DND-41 (cell line): ENCODE data around the gene PLPP3.

Experiments used
- ATAC-seq: fragments of 200-7000 bp; cut with Tn5 transposase; 3 replicates; pipeline ENCODE4 v1.9.1; 2021; ENCODE audit warnings: low read depth; ENCODE audit not compliant: insufficient read depth
- DNase-seq: peaks from one replicate; pipeline ENCODE4 v3.0.0-alpha.2; 2020
- H2AFZ ChIP-seq: 2 replicates; pipeline ENCODE4 v1.6.0; 2012; ENCODE audit warnings: low read depth, low read length
- H3K27ac ChIP-seq: 2 replicates; pipeline ENCODE4 v1.5.1; 2012; ENCODE audit warnings: low read length, inconsistent platforms
- H3K27me3 ChIP-seq: fragments of 200-600 bp; sonication (generic); 2 replicates; pipeline ENCODE4 v1.6.0; 2012; ENCODE audit warnings: low read length, mild to moderate bottlenecking, inconsistent platforms; ENCODE audit not compliant: insufficient read depth, poor library complexity
- H3K36me3 ChIP-seq: 2 replicates; pipeline ENCODE4 v1.5.1; 2012; ENCODE audit warnings: low read length, inconsistent platforms; ENCODE audit not compliant: insufficient read depth
- H3K4me1 ChIP-seq: 2 replicates; pipeline ENCODE4 v1.5.1; 2012; ENCODE audit warnings: mild to moderate bottlenecking, low read length; ENCODE audit not compliant: insufficient read depth
- H3K4me2 ChIP-seq: 2 replicates; pipeline ENCODE4 v1.6.0; 2012; ENCODE audit warnings: mild to moderate bottlenecking, moderate library complexity, low read length, inconsistent platforms; ENCODE audit not compliant: insufficient read depth
- H3K4me3 ChIP-seq, 2 experiments: fragments of 200-600 bp in 1 of 2; shearing (Covaris generic) in 1 of 2; 2 replicates each; pipeline ENCODE4 v1.5.1; 2012 to 2016; ENCODE audit warnings: inconsistent platforms in 2 of 2, low read length in 2 of 2, mild to moderate bottlenecking in 2 of 2, low read depth in 1 of 2, moderate library complexity in 1 of 2
- H3K79me2 ChIP-seq: 2 replicates; pipeline ENCODE4 v1.6.0; 2012; ENCODE audit warnings: low read length, inconsistent platforms; ENCODE audit not compliant: insufficient read depth
- H3K9ac ChIP-seq: 2 replicates; pipeline ENCODE4 v1.6.0; 2012; ENCODE audit warnings: low read depth, mild to moderate bottlenecking, inconsistent platforms, low read length, moderate library complexity
- H3K9me3 ChIP-seq: 2 replicates; pipeline ENCODE4 v1.5.1; 2012; ENCODE audit warnings: low read length, moderate library complexity, mild to moderate bottlenecking, inconsistent platforms; ENCODE audit not compliant: insufficient read depth, severe bottlenecking
- H4K20me1 ChIP-seq: 2 replicates; pipeline ENCODE4 v1.6.0; 2012; ENCODE audit warnings: low read length; ENCODE audit not compliant: insufficient read depth
- CTCF ChIP-seq: IDR thresholded peaks from 2 replicates; pipeline ENCODE4 v1.5.1; 2012; ENCODE audit warnings: borderline replicate concordance, low read length, moderate library complexity, mild to moderate bottlenecking; ENCODE audit not compliant: poor library complexity, severe bottlenecking; ENCODE audit errors: extremely low read depth
- EZH2 ChIP-seq: IDR thresholded peaks from 3 replicates; pipeline ENCODE4 v1.6.1; 2012; ENCODE audit warnings: borderline replicate concordance, low read depth, mild to moderate bottlenecking, moderate library complexity, low read length, inconsistent platforms; ENCODE audit not compliant: severe bottlenecking

The PLPP3 gene

GRCh38 chr1:56550138-56550858 lies 29.1 kb downstream of the PLPP3 start:
- no peaks in the 10 kb centered on the region for H3K36me3 ChIP-seq
- no peak for ATAC-seq
- H3K27ac ChIP-seq, result no peak overlapping the region
- H3K4me3 ChIP-seq, result no peak overlapping the region
- H4K20me1 ChIP-seq, result no peaks in the 10 kb centered on the region
- no peak overlapping the region for H3K9ac ChIP-seq
- no peaks in the 10 kb centered on the region for H3K27me3 ChIP-seq
- no peak overlapping the region for H3K4me2 ChIP-seq
- TF ChIP-seq CTCF, result no peak
- TF ChIP-seq EZH2, result no peak
- no peak for DNase-seq
- no peaks in the 10 kb centered on the region for H3K4me1 ChIP-seq
- H3K9me3 ChIP-seq, result no peaks in the 10 kb centered on the region
- no peak overlapping the region for H2AFZ ChIP-seq
- H3K79me2 ChIP-seq, result no peaks in the 10 kb centered on the region

GRCh38 chr1:56548571-56548970 lies 30.8 kb downstream of the PLPP3 start:
- Histone ChIP-seq H3K4me1 (no peaks in the 10 kb centered on the region), H2AFZ (no peak overlapping the region), H3K4me3 (no peak overlapping the region), H3K27me3 (no peaks in the 10 kb centered on the region), H3K79me2 (no peaks in the 10 kb centered on the region), H3K27ac (no peak overlapping the region), H3K9ac (no peak overlapping the region), H3K36me3 (no peaks in the 10 kb centered on the region), H3K9me3 (no peaks in the 10 kb centered on the region), H4K20me1 (no peaks in the 10 kb centered on the region), H3K4me2 (no peak overlapping the region)
- ATAC-seq, result no peak
- no peak for DNase-seq
- TF ChIP-seq CTCF (no peak), EZH2 (no peak)

- H3K79me2 ChIP-seq, result no peaks in the 10 kb centered on the region
- H3K9me3 ChIP-seq, result no peaks in the 10 kb centered on the region
- H3K27me3 ChIP-seq, result no peaks in the 10 kb centered on the region
Measured at GRCh38 chr1:56547977-56548376, 31.4 kb downstream of the PLPP3 start.

More at GRCh38 chr1:56547977-56548376, 31.4 kb downstream of the PLPP3 start:
- no peak overlapping the region for H2AFZ ChIP-seq
- H3K9ac ChIP-seq, result no peak overlapping the region
- H3K4me2 ChIP-seq, result no peak overlapping the region
- H4K20me1 ChIP-seq, result no peaks in the 10 kb centered on the region
- no peak overlapping the region for H3K4me3 ChIP-seq
- H3K36me3 ChIP-seq, result no peaks in the 10 kb centered on the region
- ATAC-seq (no peak), DNase-seq (no peak)
- H3K4me1 ChIP-seq, result no peaks in the 10 kb centered on the region
- TF ChIP-seq EZH2 (no peak), CTCF (no peak)
- H3K27ac ChIP-seq, result no peak overlapping the region
